Measurements from ENCODE around the gene ZMYM2. TPM values are rescaled to one million over a fixed set of nuclear protein-coding genes. Genes with fewer than 3 reads are reported as not detected.

Gene ZMYM2
- total and polyA plus RNA-seq, 10 of the 15 experiments (the other 5 are each of a cell fraction or from before 2014, with no cell fraction given), result 9.5 to 60.4 (median 34.6) TPM

DNA sequence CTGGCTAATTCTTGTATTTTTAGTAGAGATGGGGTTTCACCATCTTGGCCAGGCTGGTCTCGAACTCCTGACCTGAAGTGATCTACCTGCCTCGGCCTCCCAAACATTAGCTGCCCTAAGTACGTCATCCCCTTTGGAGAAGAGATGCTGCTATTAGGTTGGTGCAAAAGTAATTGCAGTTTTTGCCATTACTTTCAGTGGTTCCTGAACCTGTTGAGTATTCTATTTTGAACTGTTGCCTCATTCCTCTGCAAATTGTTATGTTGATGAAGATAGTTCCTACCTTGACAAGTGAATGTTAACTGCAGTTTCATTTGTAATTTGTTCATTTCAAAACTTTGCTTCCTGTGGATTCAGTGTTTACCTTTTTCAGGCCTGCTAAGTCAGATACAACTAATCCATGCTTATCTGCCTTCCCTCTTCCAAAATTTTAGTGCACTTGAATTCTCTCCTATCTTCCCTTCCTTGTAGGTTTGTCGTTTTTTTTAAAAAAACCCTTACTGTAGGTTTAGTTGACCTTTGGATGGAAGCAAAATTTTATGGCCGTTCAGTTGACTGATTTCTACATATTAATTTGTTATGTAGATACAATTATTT lies 24.0 kb downstream of the ZMYM2 start:
- Histone ChIP-seq H4K20me1 (ENCODE audit: control insufficient read depth, insufficient read depth) (peaks cover 5% of the 10 kb centered on the region; the same call in 1 of the 2 replicates), H3K4me2 (ENCODE audit: control insufficient read depth, insufficient read depth) (no peak overlapping the region), H3K27me3 (replicated peaks in 1 of 2; ENCODE audit: control insufficient read depth in 2 of 2, insufficient read depth in 2 of 2, low read length in 1 of 2) (no peaks in the 10 kb centered on the region), H3K9ac (ENCODE audit: control insufficient read depth, insufficient read depth, low read length) (no peak overlapping the region), H3K79me2 (ENCODE audit: control insufficient read depth, insufficient read depth, low read length) (peaks cover 31% of the 10 kb centered on the region), H3K9me3 (replicated peaks; ENCODE audit: control insufficient read depth, insufficient read depth, low read length) (peaks cover 2% of the 10 kb centered on the region; the same call in 2 of the 3 replicates), H3K27ac (ENCODE audit: control insufficient read depth, insufficient read depth) (no peak overlapping the region), H2AFZ (ENCODE audit: control insufficient read depth, low read depth, low read length) (no peak overlapping the region), H3K4me1 (ENCODE audit: control insufficient read depth, insufficient read depth, low read length) (peaks cover 7% of the 10 kb centered on the region), H3K36me3 (ENCODE audit: control insufficient read depth in 2 of 2, insufficient read depth in 2 of 2, low read length in 1 of 2) (peaks cover 0 to 11% of the 10 kb centered on the region in 2 experiments; a peak in 2 of 4 replicates), H3K4me3 (no peak overlapping the region)
- RAD21 ChIA-PET (ENCODE audit: unreplicated experiment), result no interaction called here
- no peak for DNase-seq (ENCODE audit: low read depth, low spot score)
- intact Hi-C loops (cut with micrococcal nuclease; ENCODE audit: unreplicated experiment) (no loop called here), in situ Hi-C loops (cut with MboI) (no loop called here)
- 96% methylated on average over 5 of the region's 5 CpGs for WGBS (ENCODE audit: insufficient coverage, insufficient replicate concordance, low lambda C conversion rate, missing lambda C conversion rate)
- no TSS peak for BruUV-seq (replicated peaks)
- SMC1A ChIA-PET (ENCODE audit: uncharacterized antibody, unreplicated experiment), result no interaction called here
- no peak for ATAC-seq
- POLR2A ChIA-PET, result no interaction called here
- CTCF ChIA-PET, result no interaction called here
- FAIRE-seq, result no peak
- TF ChIP-seq SMARCA5 (IDR thresholded peaks at IDR 0.05) (no peak), RCOR1 (conservative IDR thresholded peaks at IDR 0.05; ENCODE audit: low read depth, low read length) (no peak)
- TF ChIP-seq, protein P1, sequence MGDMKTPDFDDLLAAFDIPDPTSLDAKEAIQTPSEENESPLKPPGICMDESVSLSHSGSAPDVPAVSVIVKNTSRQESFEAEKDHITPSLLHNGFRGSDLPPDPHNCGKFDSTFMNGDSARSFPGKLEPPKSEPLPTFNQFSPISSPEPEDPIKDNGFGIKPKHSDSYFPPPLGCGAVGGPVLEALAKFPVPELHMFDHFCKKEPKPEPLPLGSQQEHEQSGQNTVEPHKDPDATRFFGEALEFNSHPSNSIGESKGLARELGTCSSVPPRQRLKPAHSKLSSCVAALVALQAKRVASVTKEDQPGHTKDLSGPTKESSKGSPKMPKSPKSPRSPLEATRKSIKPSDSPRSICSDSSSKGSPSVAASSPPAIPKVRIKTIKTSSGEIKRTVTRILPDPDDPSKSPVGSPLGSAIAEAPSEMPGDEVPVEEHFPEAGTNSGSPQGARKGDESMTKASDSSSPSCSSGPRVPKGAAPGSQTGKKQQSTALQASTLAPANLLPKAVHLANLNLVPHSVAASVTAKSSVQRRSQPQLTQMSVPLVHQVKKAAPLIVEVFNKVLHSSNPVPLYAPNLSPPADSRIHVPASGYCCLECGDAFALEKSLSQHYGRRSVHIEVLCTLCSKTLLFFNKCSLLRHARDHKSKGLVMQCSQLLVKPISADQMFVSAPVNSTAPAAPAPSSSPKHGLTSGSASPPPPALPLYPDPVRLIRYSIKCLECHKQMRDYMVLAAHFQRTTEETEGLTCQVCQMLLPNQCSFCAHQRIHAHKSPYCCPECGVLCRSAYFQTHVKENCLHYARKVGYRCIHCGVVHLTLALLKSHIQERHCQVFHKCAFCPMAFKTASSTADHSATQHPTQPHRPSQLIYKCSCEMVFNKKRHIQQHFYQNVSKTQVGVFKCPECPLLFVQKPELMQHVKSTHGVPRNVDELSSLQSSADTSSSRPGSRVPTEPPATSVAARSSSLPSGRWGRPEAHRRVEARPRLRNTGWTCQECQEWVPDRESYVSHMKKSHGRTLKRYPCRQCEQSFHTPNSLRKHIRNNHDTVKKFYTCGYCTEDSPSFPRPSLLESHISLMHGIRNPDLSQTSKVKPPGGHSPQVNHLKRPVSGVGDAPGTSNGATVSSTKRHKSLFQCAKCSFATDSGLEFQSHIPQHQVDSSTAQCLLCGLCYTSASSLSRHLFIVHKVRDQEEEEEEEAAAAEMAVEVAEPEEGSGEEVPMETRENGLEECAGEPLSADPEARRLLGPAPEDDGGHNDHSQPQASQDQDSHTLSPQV (IDR thresholded peaks at IDR 0.05), result no peak
- TF ChIP-seq, protein P2, sequence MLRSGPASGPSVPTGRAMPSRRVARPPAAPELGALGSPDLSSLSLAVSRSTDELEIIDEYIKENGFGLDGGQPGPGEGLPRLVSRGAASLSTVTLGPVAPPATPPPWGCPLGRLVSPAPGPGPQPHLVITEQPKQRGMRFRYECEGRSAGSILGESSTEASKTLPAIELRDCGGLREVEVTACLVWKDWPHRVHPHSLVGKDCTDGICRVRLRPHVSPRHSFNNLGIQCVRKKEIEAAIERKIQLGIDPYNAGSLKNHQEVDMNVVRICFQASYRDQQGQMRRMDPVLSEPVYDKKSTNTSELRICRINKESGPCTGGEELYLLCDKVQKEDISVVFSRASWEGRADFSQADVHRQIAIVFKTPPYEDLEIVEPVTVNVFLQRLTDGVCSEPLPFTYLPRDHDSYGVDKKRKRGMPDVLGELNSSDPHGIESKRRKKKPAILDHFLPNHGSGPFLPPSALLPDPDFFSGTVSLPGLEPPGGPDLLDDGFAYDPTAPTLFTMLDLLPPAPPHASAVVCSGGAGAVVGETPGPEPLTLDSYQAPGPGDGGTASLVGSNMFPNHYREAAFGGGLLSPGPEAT (IDR thresholded peaks at IDR 0.05; ENCODE audit: low read depth), result no peak
